Progenitor cell of endocrine pancreas (in vitro differentiated cells): Measurements from ENCODE around the gene PTEN. TPM values are rescaled to one million over a fixed set of nuclear protein-coding genes. Genes with fewer than 3 reads are reported as not detected.

ENCODE experiments used
- DNase-seq: peaks from one replicate; pipeline ENCODE4 v3.0.0; 2021; ENCODE audit warnings: low spot score; ENCODE audit not compliant: unreplicated experiment
- H3K27ac Mint-ChIP-seq: 2 replicates; pipeline ENCODE4 v1.8.0; 2021; ENCODE audit warnings: mild to moderate bottlenecking, moderate library complexity, mixed read lengths
- H3K27me3 Mint-ChIP-seq: 2 replicates; pipeline ENCODE4 v1.8.0; 2021; ENCODE audit warnings: mixed read lengths
- H3K36me3 Mint-ChIP-seq: 2 replicates; pipeline ENCODE4 v1.8.0; 2022; ENCODE audit warnings: mixed read lengths; ENCODE audit not compliant: insufficient read depth
- H3K4me1 Mint-ChIP-seq: 2 replicates; pipeline ENCODE4 v1.8.0; 2021; ENCODE audit warnings: low read depth, mixed read lengths
- H3K4me3 Mint-ChIP-seq: 2 replicates; pipeline ENCODE4 v1.8.0; 2021; ENCODE audit warnings: low read depth, mild to moderate bottlenecking, moderate library complexity, mixed read lengths
- H3K9me3 Mint-ChIP-seq: 2 replicates; pipeline ENCODE4 v1.8.0; 2021; ENCODE audit warnings: low read depth, mixed read lengths
- CTCF ChIP-seq: fragments of 200-600 bp; sonication (generic); IDR thresholded peaks from one replicate; pipeline ENCODE4 v1.5.0; 2021; ENCODE audit warnings: antibody characterized with exemption, mild to moderate bottlenecking; ENCODE audit not compliant: unreplicated experiment
- total RNA-seq: library from RNA; stranded (reverse); gene quantifications from 2 replicates; pipeline ENCODE4 v1.2.1, GENCODE V29; 2021

Gene PTEN
- total RNA-seq, 1 donor from 2014 or later = 66.7 TPM

DNA sequence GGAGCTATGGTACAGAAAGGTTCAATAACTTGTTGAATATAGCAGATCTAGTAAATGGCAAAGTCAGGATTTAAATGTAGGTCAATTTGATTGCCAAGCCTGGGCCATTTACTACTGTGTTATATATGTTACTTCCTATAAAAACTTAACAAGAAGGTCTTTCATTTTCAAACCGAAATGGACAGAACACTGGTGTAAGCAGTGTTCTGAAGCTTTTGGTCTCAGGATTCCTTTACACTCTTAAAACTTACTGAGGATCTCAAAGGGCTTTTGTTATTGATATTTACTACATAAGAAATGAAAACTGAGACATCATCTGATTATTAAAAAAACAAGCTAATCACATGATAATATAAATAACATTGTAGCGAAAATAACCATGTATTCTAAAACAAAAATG is 114.7 kb downstream of the PTEN start:
- Mint-ChIP-seq H3K9me3 (no peaks in the 10 kb centered on the region), H3K27ac (no peak overlapping the region), H3K27me3 (no peaks in the 10 kb centered on the region), H3K4me3 (no peak overlapping the region), H3K4me1 (peaks cover 1% of the 10 kb centered on the region), H3K36me3 (no peaks in the 10 kb centered on the region)
- no peak for TF ChIP-seq CTCF
- no peak for DNase-seq

GRCh38 chr10:87979847-87980246 is 116.4 kb downstream of the PTEN start:
- Mint-ChIP-seq H3K4me3 (no peak overlapping the region), H3K4me1 (peaks cover 1% of the 10 kb centered on the region), H3K9me3 (peaks cover 4% of the 10 kb centered on the region), H3K27ac (no peak overlapping the region), H3K27me3 (no peaks in the 10 kb centered on the region), H3K36me3 (no peaks in the 10 kb centered on the region)
- no peak for DNase-seq
- TF ChIP-seq CTCF = no peak

GRCh38 chr10:87983716-87984115 is 120.3 kb downstream of the PTEN start:
- Mint-ChIP-seq H3K9me3 (peaks cover 4% of the 10 kb centered on the region), H3K4me1 (peaks cover 1% of the 10 kb centered on the region), H3K27me3 (peaks cover under 1% of the 10 kb centered on the region), H3K27ac (no peak overlapping the region), H3K4me3 (no peak overlapping the region), H3K36me3 (no peaks in the 10 kb centered on the region)
- no peak for DNase-seq
- no peak for TF ChIP-seq CTCF

DNA sequence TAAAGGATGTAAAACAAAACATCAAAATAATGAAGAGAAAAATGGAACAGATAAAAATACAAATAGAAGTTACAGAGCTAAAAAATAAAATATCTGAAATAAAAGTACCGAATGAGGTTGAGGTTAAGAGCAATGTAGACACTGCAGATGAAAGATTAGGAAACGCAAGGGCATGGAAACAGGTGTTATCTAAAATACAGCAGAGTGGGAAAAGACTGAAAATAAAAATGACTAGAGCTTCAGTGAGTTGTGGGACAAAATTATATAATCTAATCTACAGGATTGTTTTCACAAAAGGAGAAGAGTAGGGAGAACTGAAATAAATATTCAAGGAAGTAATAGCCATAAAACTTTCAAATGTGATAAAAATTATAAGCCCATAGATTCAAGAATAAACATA is 123.8 kb downstream of the PTEN start:
- Mint-ChIP-seq H3K27ac (no peak overlapping the region), H3K27me3 (peaks cover 2% of the 10 kb centered on the region), H3K9me3 (peaks cover 4% of the 10 kb centered on the region), H3K36me3 (no peaks in the 10 kb centered on the region), H3K4me3 (no peak overlapping the region), H3K4me1 (peaks cover 5% of the 10 kb centered on the region)
- TF ChIP-seq CTCF = no peak
- DNase-seq = no peak

GRCh38 chr10:87991946-87992345 is 128.5 kb downstream of the PTEN start:
- no peaks in the 10 kb centered on the region for H3K36me3 Mint-ChIP-seq
- no peak for DNase-seq
- H3K27ac Mint-ChIP-seq = no peak overlapping the region
- peaks cover 5% of the 10 kb centered on the region for H3K4me1 Mint-ChIP-seq
- no peaks in the 10 kb centered on the region for H3K9me3 Mint-ChIP-seq
- H3K4me3 Mint-ChIP-seq = no peak overlapping the region
- peaks cover 2% of the 10 kb centered on the region for H3K27me3 Mint-ChIP-seq
- no peak for TF ChIP-seq CTCF

GRCh38 chr10:88004451-88004850 is 141.0 kb downstream of the PTEN start:
- Mint-ChIP-seq H3K9me3 (peaks cover 7% of the 10 kb centered on the region), H3K4me1 (no peaks in the 10 kb centered on the region), H3K27me3 (no peaks in the 10 kb centered on the region), H3K27ac (no peak overlapping the region), H3K36me3 (no peaks in the 10 kb centered on the region), H3K4me3 (no peak overlapping the region)
- no peak for DNase-seq
- TF ChIP-seq CTCF = no peak
